ENCODE data around the gene SAT2.
"Not testable (repeated sequence)": the region's sequence is repeated elsewhere in the genome, so short reads cannot be mapped to it uniquely, and the experiment has no call there.

SAT2 gene

GRCh38 chr17:7633093-7633492, 5.5 kb upstream of the SAT2 start:
- DNase-seq, result no peak

DNA sequence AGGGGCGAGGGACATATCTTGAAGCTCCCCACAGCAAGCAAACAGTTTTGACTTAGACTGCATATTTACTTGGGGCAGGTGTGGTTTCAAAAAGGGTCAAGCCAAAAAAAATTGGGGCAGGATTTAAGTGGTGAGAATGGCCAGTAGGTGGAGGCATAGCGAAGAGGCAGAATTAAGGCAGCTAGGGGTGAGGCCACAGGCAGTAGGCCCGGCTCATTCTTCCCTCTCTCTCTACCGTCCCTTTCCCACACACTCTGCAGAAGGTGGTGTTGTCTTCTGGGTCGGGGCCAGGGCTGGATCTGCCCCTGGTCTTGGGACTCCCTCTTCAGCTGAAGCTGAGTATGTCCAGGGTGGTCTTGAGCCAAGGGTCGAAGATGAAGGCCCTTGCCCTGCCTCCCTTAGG, 4.9 kb upstream of the SAT2 start:
- DNase-seq, result peak in 1 of 14 donors; percentile 11

GRCh38 chr17:7631398-7632380, 4.1 kb upstream of the SAT2 start:
- no peak for DNase-seq

- no peak for DNase-seq
These were observed 2.4 kb upstream of the SAT2 start, which contains the start of gene SHBG for GRCh38 chr17:7629939-7630571. Gene SHBG (plus strand): TSS chr17:7630135. CDS start chr17:7630173, 38 bp downstream.

- DNase-seq, result peak in 1 of 14 donors; percentile 61
These were observed 718 bp downstream of the SAT2 start for GRCh38 chr17:7626956-7627249.

- DNase-seq, result peak in 3 of 14 donors; percentile 10 to 22 (median 17)
These were observed 1.3 kb downstream of the SAT2 start for GRCh38 chr17:7626307-7626706.

- not testable (repeated sequence) for DNase-seq
These were observed 1.9 kb downstream of the SAT2 start for GRCh38 chr17:7625749-7626148.

DNA sequence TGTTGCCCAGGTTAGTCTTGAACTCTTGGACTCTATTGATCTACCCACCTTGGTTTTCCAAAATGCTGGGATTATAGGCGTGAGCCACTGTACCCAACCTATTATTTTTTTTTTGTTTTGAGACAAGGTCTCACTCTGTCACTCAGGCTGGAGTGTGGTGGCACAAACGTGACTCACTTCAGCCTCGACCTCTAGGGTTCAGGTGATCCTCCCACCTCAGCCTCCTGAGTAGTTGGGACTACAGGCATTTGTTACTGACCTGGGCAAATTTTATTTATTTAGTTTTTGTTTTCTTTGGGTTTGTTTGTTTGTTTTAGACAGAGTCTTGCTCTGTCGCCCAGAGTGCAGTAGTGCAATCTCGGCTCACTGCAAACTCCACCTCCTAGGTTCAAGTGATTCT, 4.0 kb downstream of the SAT2 start:
- no peak for DNase-seq

- DNase-seq, result no peak
These were observed 6.8 kb downstream of the SAT2 start for GRCh38 chr17:7620835-7621234.

DNA sequence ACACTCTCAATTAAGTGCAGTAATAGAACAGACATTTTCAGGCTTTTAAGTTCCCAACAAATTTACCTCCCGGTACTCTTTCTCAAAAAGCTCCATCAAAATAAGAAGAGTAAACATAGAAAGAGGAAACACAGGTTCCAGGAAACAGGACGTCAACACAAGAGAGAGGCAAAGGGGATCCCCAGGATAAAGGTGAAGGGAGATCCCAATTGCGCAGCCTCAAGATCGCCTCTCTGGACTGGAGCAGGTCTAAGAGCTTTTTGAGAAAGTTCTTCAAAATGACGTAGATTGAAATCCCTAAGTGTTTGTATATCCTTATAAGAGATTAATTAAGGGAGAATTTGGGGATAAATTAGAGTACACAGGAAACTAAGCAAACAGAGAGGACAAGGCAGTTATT, 9.0 kb downstream of the SAT2 start:
- no peak for DNase-seq

DNA sequence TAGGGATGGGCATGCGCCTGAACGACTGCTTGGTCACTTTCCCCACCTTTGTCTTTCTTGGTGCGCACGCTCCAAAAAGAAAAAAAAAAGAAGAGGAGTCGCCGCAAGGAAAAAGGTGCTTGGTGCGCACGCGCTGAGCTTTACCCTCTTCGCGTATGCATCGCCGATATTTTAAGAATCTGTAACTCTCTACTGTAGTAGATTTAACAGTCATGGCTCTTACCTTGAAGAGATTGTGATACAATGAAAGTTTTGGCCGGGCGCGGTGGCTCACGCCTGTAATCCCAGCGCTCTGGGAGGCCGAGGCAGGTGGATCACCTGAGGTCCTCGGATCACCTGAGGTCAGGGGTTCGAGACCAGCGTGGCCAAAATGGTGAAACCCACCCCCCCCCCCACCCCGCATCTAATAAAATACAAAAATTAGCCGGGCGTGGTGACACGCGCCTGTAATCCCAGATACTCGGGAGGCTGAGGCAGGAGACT, 12.3 kb downstream of the SAT2 start:
- DNase-seq, result no peak

- DNase-seq, result peak; percentile 94 to 100 (median 99)
These were observed 13.0 kb downstream of the SAT2 start, which contains the start of gene FXR2 for GRCh38 chr17:7614425-7615264. Gene FXR2 (minus strand): TSS chr17:7614897. CDS start chr17:7614532, 365 bp downstream.

DNA sequence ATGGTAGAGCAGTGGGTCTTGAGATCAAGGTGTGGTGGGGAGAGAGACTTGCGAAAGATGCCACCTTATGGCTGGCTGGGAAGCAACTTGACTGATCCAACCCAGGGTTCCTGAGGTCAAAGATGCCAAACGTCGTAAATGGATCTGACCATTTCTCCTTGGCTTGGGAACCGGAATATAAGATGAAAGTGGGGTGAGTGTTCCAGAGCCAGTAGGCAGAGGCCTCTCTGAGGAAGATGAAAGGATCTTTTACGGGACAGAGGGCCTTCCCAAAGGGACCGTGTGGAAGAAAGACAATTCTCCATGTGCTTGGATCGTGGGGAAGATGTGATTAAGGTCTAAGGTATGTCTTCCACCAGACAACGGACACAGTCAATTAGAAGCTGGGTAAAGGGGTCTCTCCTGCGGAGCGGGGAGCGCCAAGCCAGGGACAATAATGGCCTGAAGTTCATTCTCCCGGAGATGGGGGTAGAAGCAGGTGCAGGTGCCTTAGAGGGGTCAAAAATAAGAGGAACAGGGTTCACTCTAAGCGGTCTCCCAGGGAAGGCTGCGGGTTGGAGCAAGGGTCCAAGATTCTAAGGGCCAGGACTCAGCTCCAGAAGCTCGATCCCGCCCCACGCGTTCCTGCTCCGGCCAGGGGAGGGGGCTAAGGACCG, 13.7 kb downstream of the SAT2 start:
- DNase-seq, result peak in 1 of 14 donors; percentile 7

- no peak for DNase-seq
These were observed 15.4 kb downstream of the SAT2 start for GRCh38 chr17:7612294-7612640.

DNA sequence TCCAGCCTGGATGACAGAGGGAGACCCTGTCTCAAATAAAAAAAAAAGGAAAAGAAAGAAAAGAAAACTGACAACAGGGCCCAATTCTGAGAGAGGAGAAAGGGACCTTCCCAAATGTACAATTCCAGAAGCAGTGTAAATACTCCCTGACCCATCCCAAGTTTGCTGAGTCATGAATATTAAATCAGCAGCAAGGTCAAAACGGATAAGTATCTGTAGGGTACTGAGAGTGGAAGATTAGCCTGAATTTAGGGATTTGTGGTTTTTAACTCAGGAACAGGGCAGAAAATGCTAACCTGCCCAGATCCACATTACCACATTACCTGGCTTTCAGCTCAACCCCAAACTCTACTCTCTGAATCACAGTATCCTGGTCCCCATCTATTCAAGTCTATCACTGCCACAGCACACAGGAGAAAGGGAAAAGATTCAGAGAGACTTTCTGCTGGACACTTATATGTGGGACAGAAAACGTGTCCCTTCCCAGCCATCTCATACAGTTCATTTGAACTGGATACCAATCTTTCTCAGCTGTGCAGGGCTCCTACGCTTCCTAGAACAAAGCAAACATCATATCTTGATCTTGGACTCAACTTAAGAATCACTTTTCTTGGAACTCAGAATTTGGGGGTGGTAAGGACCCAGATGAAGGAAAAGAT, 15.9 kb downstream of the SAT2 start:
- no peak for DNase-seq

GRCh38 chr17:7610641-7611040, 17.0 kb downstream of the SAT2 start:
- DNase-seq, result no peak

DNA sequence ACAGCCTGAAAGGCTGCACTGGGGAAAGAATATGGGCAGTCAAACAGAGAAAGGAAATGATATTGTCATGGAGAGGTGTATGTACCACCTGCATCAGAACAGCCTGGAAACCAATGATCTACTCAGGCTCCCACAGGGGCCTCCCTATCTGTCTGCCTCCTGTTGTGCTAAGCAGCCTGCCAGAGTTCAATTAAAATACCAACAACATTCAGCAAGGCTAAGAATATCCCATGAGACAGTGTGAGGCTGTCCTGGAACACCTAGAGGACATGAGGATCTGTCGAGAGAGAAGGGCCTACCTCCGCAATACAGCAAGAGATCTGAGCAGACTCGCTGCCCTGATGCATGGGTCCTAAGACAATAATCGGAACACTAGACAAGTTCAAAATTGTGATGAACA, 21.3 kb downstream of the SAT2 start:
- no peak for DNase-seq

DNA sequence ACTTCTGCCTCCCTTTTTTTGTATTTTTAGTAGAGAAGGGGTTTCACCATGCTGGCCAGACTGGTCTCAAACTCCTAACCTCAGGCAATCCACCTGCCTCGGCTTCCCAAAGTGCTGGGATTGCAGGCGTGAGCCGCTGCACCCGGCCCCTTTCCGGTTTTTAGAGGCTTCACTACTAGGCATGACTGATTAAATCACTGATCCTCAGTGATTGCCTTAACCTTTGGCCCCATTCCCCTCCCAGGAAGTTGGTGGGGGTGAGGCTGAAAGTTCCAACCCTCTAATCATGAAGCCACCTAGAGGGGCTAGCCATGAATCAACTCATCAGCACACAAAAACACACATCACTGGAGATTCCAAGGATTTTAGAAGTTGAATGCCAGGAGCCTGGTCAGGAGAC, 30.1 kb downstream of the SAT2 start:
- not testable (repeated sequence) for DNase-seq

- DNase-seq, result no peak
These were observed 34.3 kb downstream of the SAT2 start for GRCh38 chr17:7593296-7593695.

- no peak for DNase-seq
These were observed 35.1 kb downstream of the SAT2 start for GRCh38 chr17:7592422-7593021.

GRCh38 chr17:7591596-7591995, 36.0 kb downstream of the SAT2 start:
- no peak for DNase-seq

Data from C1 segment of cervical spinal cord (tissue), 14 donors.